Measurements from ENCODE around the gene PTPN4.

GRCh38 chr2:119838179-119838578 lies 78.5 kb downstream of the PTPN4 start:
- TF ChIP-seq CTCF (IDR thresholded peaks at IDR 0.05; ENCODE audit: low read depth, low read length), result no peak
- TF ChIP-seq EZH2phosphoT487 (IDR thresholded peaks at IDR 0.05; ENCODE audit: low read depth), result no peak

Data from OCI-LY3 (cell line).